Measurements from ENCODE around the gene USP26.
"Not testable (repeated sequence)": the region's sequence is repeated elsewhere in the genome, so short reads cannot be mapped to it uniquely, and the experiment has no call there.

The USP26 gene

GRCh38 chrX:133090236-133090809 is 6.6 kb downstream of the USP26 start:
- H3K23ac ChIP-seq (ENCODE audit: low read length): no peak overlapping the region
- no peak overlapping the region for H3K27ac ChIP-seq (ENCODE audit: low read depth, low read length)
- H4K8ac ChIP-seq (ENCODE audit: low read depth, low read length): no peak overlapping the region
- no peak overlapping the region for H3K14ac ChIP-seq (ENCODE audit: low read length)
- H3K27me3 ChIP-seq (ENCODE audit: insufficient read depth, low read length): no peaks in the 10 kb centered on the region
- no peak overlapping the region for H2BK120ac ChIP-seq (ENCODE audit: insufficient read depth, low read length, poor library complexity)
- H3K36me3 ChIP-seq (ENCODE audit: control insufficient read depth in 1 of 2, insufficient read depth in 2 of 2, low read length in 2 of 2): no peaks in the 10 kb centered on the region
- H3K79me1 ChIP-seq (ENCODE audit: low read length): no peaks in the 10 kb centered on the region
- H2AFZ ChIP-seq (ENCODE audit: insufficient read depth, low read length, poor library complexity): no peak overlapping the region
- no peak for DNase-seq
- no peak overlapping the region for H2BK5ac ChIP-seq (ENCODE audit: low read depth, low read length, poor library complexity)
- H4K12ac ChIP-seq (ENCODE audit: low read depth, low read length): no peak overlapping the region
- no peaks in the 10 kb centered on the region for H3K79me2 ChIP-seq (ENCODE audit: control insufficient read depth, insufficient read depth, low read length, poor library complexity)
- H3K9me3 ChIP-seq (ENCODE audit: insufficient read depth, low read depth, low read length): no peaks in the 10 kb centered on the region
- H3K4me2 ChIP-seq (ENCODE audit: low read length): no peak overlapping the region
- H4K91ac ChIP-seq (ENCODE audit: low read depth, low read length): no peak overlapping the region
- no peak overlapping the region for H3K4me3 ChIP-seq (ENCODE audit: low read depth, low read length)
- H3K18ac ChIP-seq (ENCODE audit: low read length): no peak overlapping the region
- no peaks in the 10 kb centered on the region for H3K4me1 ChIP-seq (ENCODE audit: control insufficient read depth in 1 of 2, insufficient read depth in 2 of 2, low read length in 2 of 2)
- H3K4ac ChIP-seq (ENCODE audit: low read depth, low read length): no peak overlapping the region
- no peak overlapping the region for H3K9ac ChIP-seq (ENCODE audit: low read length)
- H2BK12ac ChIP-seq (ENCODE audit: low read length): no peak overlapping the region
- H2AK5ac ChIP-seq (ENCODE audit: low read length): no peak overlapping the region

- H4K91ac ChIP-seq (ENCODE audit: low read depth, low read length): no peak overlapping the region
- no peak overlapping the region for H3K4me3 ChIP-seq (ENCODE audit: low read depth, low read length)
- H2AK5ac ChIP-seq (ENCODE audit: low read length): no peak overlapping the region
- H3K4me2 ChIP-seq (ENCODE audit: low read length): no peak overlapping the region
- peak; percentile 29 to 65 for DNase-seq
- H3K27ac ChIP-seq (ENCODE audit: low read depth, low read length): no peak overlapping the region
- H3K9ac ChIP-seq (ENCODE audit: low read length): no peak overlapping the region
- no peak overlapping the region for H3K23ac ChIP-seq (ENCODE audit: low read length)
- no peaks in the 10 kb centered on the region for H3K4me1 ChIP-seq (ENCODE audit: control insufficient read depth in 1 of 2, insufficient read depth in 2 of 2, low read length in 2 of 2)
- no peaks in the 10 kb centered on the region for H3K27me3 ChIP-seq (ENCODE audit: insufficient read depth, low read length)
- H2AFZ ChIP-seq (ENCODE audit: insufficient read depth, low read length, poor library complexity): no peak overlapping the region
- H4K8ac ChIP-seq (ENCODE audit: low read depth, low read length): no peak overlapping the region
- no peak overlapping the region for H3K18ac ChIP-seq (ENCODE audit: low read length)
- no peaks in the 10 kb centered on the region for H3K36me3 ChIP-seq (ENCODE audit: control insufficient read depth in 1 of 2, insufficient read depth in 2 of 2, low read length in 2 of 2)
- no peaks in the 10 kb centered on the region for H3K9me3 ChIP-seq (ENCODE audit: insufficient read depth, low read depth, low read length)
- no peaks in the 10 kb centered on the region for H3K79me2 ChIP-seq (ENCODE audit: control insufficient read depth, insufficient read depth, low read length, poor library complexity)
- no peak overlapping the region for H3K14ac ChIP-seq (ENCODE audit: low read length)
- H3K4ac ChIP-seq (ENCODE audit: low read depth, low read length): no peak overlapping the region
- H3K79me1 ChIP-seq (ENCODE audit: low read length): no peaks in the 10 kb centered on the region
- no peak overlapping the region for H4K12ac ChIP-seq (ENCODE audit: low read depth, low read length)
- H2BK120ac ChIP-seq (ENCODE audit: insufficient read depth, low read length, poor library complexity): no peak overlapping the region
- H2BK5ac ChIP-seq (ENCODE audit: low read depth, low read length, poor library complexity): no peak overlapping the region
- H2BK12ac ChIP-seq (ENCODE audit: low read length): no peak overlapping the region
Observed at GRCh38 chrX:133089411-133089810, 7.5 kb downstream of the USP26 start.

- Histone ChIP-seq H2BK12ac (ENCODE audit: low read length) (no peak overlapping the region), H3K79me2 (ENCODE audit: control insufficient read depth, insufficient read depth, low read length, poor library complexity) (no peaks in the 10 kb centered on the region), H3K9me3 (ENCODE audit: insufficient read depth, low read depth, low read length) (no peaks in the 10 kb centered on the region), H3K9ac (ENCODE audit: low read length) (no peak overlapping the region), H4K8ac (ENCODE audit: low read depth, low read length) (no peak overlapping the region), H3K4ac (ENCODE audit: low read depth, low read length) (no peak overlapping the region), H2AFZ (ENCODE audit: insufficient read depth, low read length, poor library complexity) (no peak overlapping the region), H4K12ac (ENCODE audit: low read depth, low read length) (no peak overlapping the region), H3K27ac (ENCODE audit: low read depth, low read length) (no peak overlapping the region), H3K23ac (ENCODE audit: low read length) (no peak overlapping the region), H4K91ac (ENCODE audit: low read depth, low read length) (no peak overlapping the region), H2AK5ac (ENCODE audit: low read length) (no peak overlapping the region), H2BK120ac (ENCODE audit: insufficient read depth, low read length, poor library complexity) (no peak overlapping the region), H3K4me3 (ENCODE audit: low read depth, low read length) (no peak overlapping the region), H3K4me1 (ENCODE audit: control insufficient read depth in 1 of 2, insufficient read depth in 2 of 2, low read length in 2 of 2) (no peaks in the 10 kb centered on the region), H3K4me2 (ENCODE audit: low read length) (no peak overlapping the region), H3K36me3 (ENCODE audit: control insufficient read depth in 1 of 2, insufficient read depth in 2 of 2, low read length in 2 of 2) (no peaks in the 10 kb centered on the region), H3K79me1 (ENCODE audit: low read length) (no peaks in the 10 kb centered on the region), H2BK5ac (ENCODE audit: low read depth, low read length, poor library complexity) (no peak overlapping the region), H3K18ac (ENCODE audit: low read length) (no peak overlapping the region), H3K27me3 (ENCODE audit: insufficient read depth, low read length) (no peaks in the 10 kb centered on the region), H3K14ac (ENCODE audit: low read length) (no peak overlapping the region)
- peak; percentile 13 to 31 for DNase-seq
- no CpG with 5 or more reads among the region's 3 CpGs for WGBS (ENCODE audit: extremely low coverage, insufficient coverage, insufficient read length)
Observed at GRCh38 chrX:133085785-133086184, 11.1 kb downstream of the USP26 start.

- DNase-seq; H2BK5ac ChIP-seq (ENCODE audit: low read depth, low read length, poor library complexity); H3K79me2 ChIP-seq (ENCODE audit: control insufficient read depth, insufficient read depth, low read length, poor library complexity); H3K9ac ChIP-seq (ENCODE audit: low read length); H4K8ac ChIP-seq (ENCODE audit: low read depth, low read length); H3K4me2 ChIP-seq (ENCODE audit: low read length); H3K9me3 ChIP-seq (ENCODE audit: insufficient read depth, low read depth, low read length); H2AK5ac ChIP-seq (ENCODE audit: low read length); H3K4me1 ChIP-seq (ENCODE audit: control insufficient read depth in 1 of 2, insufficient read depth in 2 of 2, low read length in 2 of 2); H4K12ac ChIP-seq (ENCODE audit: low read depth, low read length); H2BK120ac ChIP-seq (ENCODE audit: insufficient read depth, low read length, poor library complexity); H2BK12ac ChIP-seq (ENCODE audit: low read length); H4K91ac ChIP-seq (ENCODE audit: low read depth, low read length); H3K4ac ChIP-seq (ENCODE audit: low read depth, low read length); H3K4me3 ChIP-seq (ENCODE audit: low read depth, low read length); H3K14ac ChIP-seq (ENCODE audit: low read length); H2AFZ ChIP-seq (ENCODE audit: insufficient read depth, low read length, poor library complexity); H3K27ac ChIP-seq (ENCODE audit: low read depth, low read length); H3K23ac ChIP-seq (ENCODE audit: low read length); H3K79me1 ChIP-seq (ENCODE audit: low read length); H3K18ac ChIP-seq (ENCODE audit: low read length); H3K27me3 ChIP-seq (ENCODE audit: insufficient read depth, low read length); H3K36me3 ChIP-seq (ENCODE audit: control insufficient read depth in 1 of 2, insufficient read depth in 2 of 2, low read length in 2 of 2): not testable (repeated sequence)
- WGBS (ENCODE audit: extremely low coverage, insufficient coverage, insufficient read length): no CpG with 5 or more reads among the region's 4 CpGs
Observed at GRCh38 chrX:133085056-133085455, 11.9 kb downstream of the USP26 start.
